K562 (cell line): ENCODE results near the gene NIPBL. TPM values are rescaled to one million over a fixed set of nuclear protein-coding genes. Genes with fewer than 3 reads are reported as not detected.

Source experiments
- CBX1 ChIP-seq: sonication (generic); IDR thresholded peaks from 2 replicates; pipeline ENCODE4 v1.6.1; 2016; ENCODE audit warnings: antibody characterized with exemption, low read depth, mild to moderate bottlenecking
- EP300 ChIP-seq: IDR thresholded peaks from 2 replicates; pipeline ENCODE4 v1.6.1; 2012; ENCODE audit warnings: low read length, improper control_type of control experiment
- IRF2 ChIP-seq: sonication (generic); formaldehyde crosslinking; IDR thresholded peaks from 2 replicates; pipeline ENCODE4 v1.8.1; 2022; ENCODE audit warnings: mild to moderate bottlenecking, missing genetic modification reagents
- KHSRP ChIP-seq: fragments of 450-650 bp; IDR thresholded peaks from 2 replicates; pipeline ENCODE4 v1.6.1; 2017
- KLF1 ChIP-seq: fragments of 450-650 bp; IDR thresholded peaks from 2 replicates; pipeline ENCODE4 v1.6.1; 2016; ENCODE audit warnings: missing genetic modification characterization, missing compliant biosample characterization
- MXD1 ChIP-seq: fragments of 250-450 bp; sonication (Bioruptor Pico); IDR thresholded peaks from 2 replicates; pipeline ENCODE4 v1.8.0; 2021; ENCODE audit warnings: borderline replicate concordance, mild to moderate bottlenecking, moderate library complexity; ENCODE audit not compliant: poor library complexity, severe bottlenecking
- NFRKB ChIP-seq: fragments of 450-650 bp; IDR thresholded peaks from 2 replicates; pipeline ENCODE4 v1.6.1; 2016; ENCODE audit warnings: low read depth
- PTRF ChIP-seq: fragments of 450-650 bp; IDR thresholded peaks from 2 replicates; pipeline ENCODE4 v1.6.1; 2016; ENCODE audit warnings: mild to moderate bottlenecking, missing genetic modification characterization, missing compliant biosample characterization
- RBM14 ChIP-seq: fragments of 200-400 bp; formaldehyde crosslinking; IDR thresholded peaks from 2 replicates; pipeline ENCODE4 v1.6.1; 2018; ENCODE audit warnings: low read depth, mild to moderate bottlenecking, low read length, moderate library complexity, borderline replicate concordance; ENCODE audit not compliant: insufficient read depth
- ZEB2 ChIP-seq: fragments of 450-650 bp; IDR thresholded peaks from 2 replicates; pipeline ENCODE4 v1.6.1; 2016
- ZNF274 ChIP-seq: IDR thresholded peaks from 2 replicates; pipeline ENCODE4 v1.6.1; 2011; ENCODE audit warnings: low read depth, mild to moderate bottlenecking, low read length, moderate library complexity, borderline replicate concordance
- ZNF384 ChIP-seq: IDR thresholded peaks from 2 replicates; pipeline ENCODE4 v1.6.1; 2012; ENCODE audit warnings: low read depth, low read length, improper control_type of control experiment
- ZNF699 ChIP-seq: fragments of 250-450 bp; sonication (Bioruptor Pico); IDR thresholded peaks from 2 replicates; pipeline ENCODE4 v1.8.0; 2021; ENCODE audit warnings: mild to moderate bottlenecking, moderate library complexity; ENCODE audit not compliant: insufficient replicate concordance
- ZNF75A ChIP-seq: fragments of 450-650 bp; formaldehyde crosslinking; IDR thresholded peaks from 2 replicates; pipeline ENCODE4 v1.4.0; 2020; ENCODE audit warnings: mild to moderate bottlenecking
- polyA plus RNA-seq, 8 experiments: library from polyadenylated mRNA; depleted of rRNA in 4 of 8; stranded (reverse) in 5 of 8; unstranded in 3 of 8; fragments of >200 nt; fragmentation: Nextera tagmentation in 2 of 8; fragmentation: Illumina TruSeq in 1 of 8; extraction: Ambion mirVana in 2 of 8; extraction: Trizol in 1 of 8; gene quantifications; 2 replicates each; pipeline versions ENCODE4 v1.2.1 to v1.2.3, GENCODE V29; 2011 to 2014; ENCODE audit warnings: inconsistent platforms in 1 of 8, missing spikeins in 1 of 8
- total RNA-seq, 7 experiments: library from RNA; depleted of rRNA in 6 of 7; stranded (reverse); fragments of >200 nt in 6 of 7; fragmentation: Illumina TruSeq in 2 of 7; extraction: Trizol in 2 of 7; gene quantifications; 2 replicates each; pipeline versions ENCODE4 v1.2.1 to v1.2.3, GENCODE V29; 2011 to 2021; ENCODE audit warnings: low replicate concordance in 1 of 7
- TF ChIP-seq, protein P1 (sequence below): fragments of 450-650 bp; IDR thresholded peaks from 2 replicates; pipeline ENCODE4 v1.6.1; 2016; ENCODE audit warnings: mild to moderate bottlenecking, moderate library complexity
- TF ChIP-seq, protein P2 (sequence below), 2 experiments: fragments of 450-650 bp in 1 of 2; sonication (generic) in 1 of 2; formaldehyde crosslinking; conservative IDR thresholded peaks; 2 replicates each; pipeline versions ENCODE4 v1.4.0 to v1.8.1; 2020 to 2022; ENCODE audit warnings: mild to moderate bottlenecking in 1 of 2, missing genetic modification reagents in 1 of 2

Gene NIPBL
- total and polyA plus RNA-seq, 9 of the 15 experiments (the other 6 are each of a cell fraction or from before 2014, with no cell fraction given): 12.9 to 56.7 (median 38.9) TPM

GRCh38 chr5:36876965-36877666 is 547 bp downstream of the NIPBL start (continued):
- TF ChIP-seq, protein P1, sequence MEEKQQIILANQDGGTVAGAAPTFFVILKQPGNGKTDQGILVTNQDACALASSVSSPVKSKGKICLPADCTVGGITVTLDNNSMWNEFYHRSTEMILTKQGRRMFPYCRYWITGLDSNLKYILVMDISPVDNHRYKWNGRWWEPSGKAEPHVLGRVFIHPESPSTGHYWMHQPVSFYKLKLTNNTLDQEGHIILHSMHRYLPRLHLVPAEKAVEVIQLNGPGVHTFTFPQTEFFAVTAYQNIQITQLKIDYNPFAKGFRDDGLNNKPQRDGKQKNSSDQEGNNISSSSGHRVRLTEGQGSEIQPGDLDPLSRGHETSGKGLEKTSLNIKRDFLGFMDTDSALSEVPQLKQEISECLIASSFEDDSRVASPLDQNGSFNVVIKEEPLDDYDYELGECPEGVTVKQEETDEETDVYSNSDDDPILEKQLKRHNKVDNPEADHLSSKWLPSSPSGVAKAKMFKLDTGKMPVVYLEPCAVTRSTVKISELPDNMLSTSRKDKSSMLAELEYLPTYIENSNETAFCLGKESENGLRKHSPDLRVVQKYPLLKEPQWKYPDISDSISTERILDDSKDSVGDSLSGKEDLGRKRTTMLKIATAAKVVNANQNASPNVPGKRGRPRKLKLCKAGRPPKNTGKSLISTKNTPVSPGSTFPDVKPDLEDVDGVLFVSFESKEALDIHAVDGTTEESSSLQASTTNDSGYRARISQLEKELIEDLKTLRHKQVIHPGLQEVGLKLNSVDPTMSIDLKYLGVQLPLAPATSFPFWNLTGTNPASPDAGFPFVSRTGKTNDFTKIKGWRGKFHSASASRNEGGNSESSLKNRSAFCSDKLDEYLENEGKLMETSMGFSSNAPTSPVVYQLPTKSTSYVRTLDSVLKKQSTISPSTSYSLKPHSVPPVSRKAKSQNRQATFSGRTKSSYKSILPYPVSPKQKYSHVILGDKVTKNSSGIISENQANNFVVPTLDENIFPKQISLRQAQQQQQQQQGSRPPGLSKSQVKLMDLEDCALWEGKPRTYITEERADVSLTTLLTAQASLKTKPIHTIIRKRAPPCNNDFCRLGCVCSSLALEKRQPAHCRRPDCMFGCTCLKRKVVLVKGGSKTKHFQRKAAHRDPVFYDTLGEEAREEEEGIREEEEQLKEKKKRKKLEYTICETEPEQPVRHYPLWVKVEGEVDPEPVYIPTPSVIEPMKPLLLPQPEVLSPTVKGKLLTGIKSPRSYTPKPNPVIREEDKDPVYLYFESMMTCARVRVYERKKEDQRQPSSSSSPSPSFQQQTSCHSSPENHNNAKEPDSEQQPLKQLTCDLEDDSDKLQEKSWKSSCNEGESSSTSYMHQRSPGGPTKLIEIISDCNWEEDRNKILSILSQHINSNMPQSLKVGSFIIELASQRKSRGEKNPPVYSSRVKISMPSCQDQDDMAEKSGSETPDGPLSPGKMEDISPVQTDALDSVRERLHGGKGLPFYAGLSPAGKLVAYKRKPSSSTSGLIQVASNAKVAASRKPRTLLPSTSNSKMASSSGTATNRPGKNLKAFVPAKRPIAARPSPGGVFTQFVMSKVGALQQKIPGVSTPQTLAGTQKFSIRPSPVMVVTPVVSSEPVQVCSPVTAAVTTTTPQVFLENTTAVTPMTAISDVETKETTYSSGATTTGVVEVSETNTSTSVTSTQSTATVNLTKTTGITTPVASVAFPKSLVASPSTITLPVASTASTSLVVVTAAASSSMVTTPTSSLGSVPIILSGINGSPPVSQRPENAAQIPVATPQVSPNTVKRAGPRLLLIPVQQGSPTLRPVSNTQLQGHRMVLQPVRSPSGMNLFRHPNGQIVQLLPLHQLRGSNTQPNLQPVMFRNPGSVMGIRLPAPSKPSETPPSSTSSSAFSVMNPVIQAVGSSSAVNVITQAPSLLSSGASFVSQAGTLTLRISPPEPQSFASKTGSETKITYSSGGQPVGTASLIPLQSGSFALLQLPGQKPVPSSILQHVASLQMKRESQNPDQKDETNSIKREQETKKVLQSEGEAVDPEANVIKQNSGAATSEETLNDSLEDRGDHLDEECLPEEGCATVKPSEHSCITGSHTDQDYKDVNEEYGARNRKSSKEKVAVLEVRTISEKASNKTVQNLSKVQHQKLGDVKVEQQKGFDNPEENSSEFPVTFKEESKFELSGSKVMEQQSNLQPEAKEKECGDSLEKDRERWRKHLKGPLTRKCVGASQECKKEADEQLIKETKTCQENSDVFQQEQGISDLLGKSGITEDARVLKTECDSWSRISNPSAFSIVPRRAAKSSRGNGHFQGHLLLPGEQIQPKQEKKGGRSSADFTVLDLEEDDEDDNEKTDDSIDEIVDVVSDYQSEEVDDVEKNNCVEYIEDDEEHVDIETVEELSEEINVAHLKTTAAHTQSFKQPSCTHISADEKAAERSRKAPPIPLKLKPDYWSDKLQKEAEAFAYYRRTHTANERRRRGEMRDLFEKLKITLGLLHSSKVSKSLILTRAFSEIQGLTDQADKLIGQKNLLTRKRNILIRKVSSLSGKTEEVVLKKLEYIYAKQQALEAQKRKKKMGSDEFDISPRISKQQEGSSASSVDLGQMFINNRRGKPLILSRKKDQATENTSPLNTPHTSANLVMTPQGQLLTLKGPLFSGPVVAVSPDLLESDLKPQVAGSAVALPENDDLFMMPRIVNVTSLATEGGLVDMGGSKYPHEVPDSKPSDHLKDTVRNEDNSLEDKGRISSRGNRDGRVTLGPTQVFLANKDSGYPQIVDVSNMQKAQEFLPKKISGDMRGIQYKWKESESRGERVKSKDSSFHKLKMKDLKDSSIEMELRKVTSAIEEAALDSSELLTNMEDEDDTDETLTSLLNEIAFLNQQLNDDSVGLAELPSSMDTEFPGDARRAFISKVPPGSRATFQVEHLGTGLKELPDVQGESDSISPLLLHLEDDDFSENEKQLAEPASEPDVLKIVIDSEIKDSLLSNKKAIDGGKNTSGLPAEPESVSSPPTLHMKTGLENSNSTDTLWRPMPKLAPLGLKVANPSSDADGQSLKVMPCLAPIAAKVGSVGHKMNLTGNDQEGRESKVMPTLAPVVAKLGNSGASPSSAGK: no peak
- no peak for TF ChIP-seq PTRF (tag)
- peak; percentile 10; the same call in 1 of the 2 replicates for TF ChIP-seq NFRKB
- TF ChIP-seq RBM14: 0 out of 2 replicates have a peak, but pooled peaks have one; percentile 88
- TF ChIP-seq ZNF699 (CRISPR knock-in tag): no peak
- TF ChIP-seq ZEB2: no peak
- no peak for TF ChIP-seq KLF1
- no peak for TF ChIP-seq ZNF75A (CRISPR knock-in tag)
- TF ChIP-seq EP300: no peak
- no peak for TF ChIP-seq KHSRP
- no peak for TF ChIP-seq ZNF384
- no peak for TF ChIP-seq MXD1
- no peak for TF ChIP-seq ZNF274
- TF ChIP-seq, protein P2, sequence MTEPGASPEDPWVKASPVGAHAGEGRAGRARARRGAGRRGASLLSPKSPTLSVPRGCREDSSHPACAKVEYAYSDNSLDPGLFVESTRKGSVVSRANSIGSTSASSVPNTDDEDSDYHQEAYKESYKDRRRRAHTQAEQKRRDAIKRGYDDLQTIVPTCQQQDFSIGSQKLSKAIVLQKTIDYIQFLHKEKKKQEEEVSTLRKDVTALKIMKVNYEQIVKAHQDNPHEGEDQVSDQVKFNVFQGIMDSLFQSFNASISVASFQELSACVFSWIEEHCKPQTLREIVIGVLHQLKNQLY (CRISPR knock-in tag; conservative IDR thresholded peaks at IDR 0.05): no peak
- no peak for TF ChIP-seq CBX1
- no peak for TF ChIP-seq IRF2 (CRISPR knock-in tag)
